Activated effector memory CD4-positive, alpha-beta T cell treated with Interleukin-2 at 50 U/mL for 16 hours (primary cell): Measurements from ENCODE around the gene MYO5B.

Experiments
- DNase-seq: peaks from one replicate; pipeline ENCODE4 v3.0.0-alpha.2; 2020

The MYO5B gene

GRCh38 chr18:50006470-50007046 lies 188.4 kb downstream of the MYO5B start:
- DNase-seq, result no peak

DNA sequence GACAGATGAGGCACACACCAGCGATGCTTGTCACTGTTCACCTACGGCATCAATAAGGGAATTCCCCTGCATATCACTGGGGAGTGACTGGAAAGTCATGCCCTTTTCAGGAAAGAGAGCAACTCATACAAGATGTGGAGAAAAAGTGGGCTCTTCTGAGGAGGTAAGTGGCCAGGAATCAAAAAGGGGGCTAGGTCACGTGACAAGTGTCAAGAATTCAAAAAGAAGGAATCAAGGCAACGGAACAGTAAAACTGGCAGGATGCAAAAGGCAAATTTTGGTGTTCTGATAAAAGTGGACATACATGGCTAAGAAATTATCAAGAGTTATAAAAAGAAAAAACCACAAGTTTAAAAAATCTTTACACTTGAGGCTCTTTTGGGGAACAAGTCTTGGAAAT lies 190.9 kb downstream of the MYO5B start:
- no peak for DNase-seq

DNA sequence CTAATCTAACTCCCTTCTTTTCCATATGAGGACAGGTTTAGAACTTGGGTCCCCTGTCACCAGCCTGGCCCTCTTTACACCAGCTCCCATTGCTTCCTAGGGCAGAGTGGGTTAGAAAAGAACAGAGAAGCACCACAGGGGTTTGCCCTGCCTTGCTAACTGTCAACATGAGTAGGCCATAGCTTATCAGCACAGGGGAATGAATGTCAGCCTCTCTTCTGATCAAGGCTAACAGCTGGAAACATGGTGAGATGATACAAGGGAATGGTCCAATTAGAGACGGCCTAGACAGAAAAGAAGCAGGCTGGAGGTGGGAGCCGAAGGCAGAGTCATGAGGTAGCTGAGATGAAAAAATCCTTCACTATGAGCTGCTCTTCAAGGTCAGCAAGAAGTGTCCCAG lies 192.2 kb downstream of the MYO5B start:
- no peak for DNase-seq

- no peak for DNase-seq
Observed at GRCh38 chr18:50000227-50000626, 194.7 kb downstream of the MYO5B start.

GRCh38 chr18:49999128-49999527 lies 195.8 kb downstream of the MYO5B start:
- no peak for DNase-seq

DNA sequence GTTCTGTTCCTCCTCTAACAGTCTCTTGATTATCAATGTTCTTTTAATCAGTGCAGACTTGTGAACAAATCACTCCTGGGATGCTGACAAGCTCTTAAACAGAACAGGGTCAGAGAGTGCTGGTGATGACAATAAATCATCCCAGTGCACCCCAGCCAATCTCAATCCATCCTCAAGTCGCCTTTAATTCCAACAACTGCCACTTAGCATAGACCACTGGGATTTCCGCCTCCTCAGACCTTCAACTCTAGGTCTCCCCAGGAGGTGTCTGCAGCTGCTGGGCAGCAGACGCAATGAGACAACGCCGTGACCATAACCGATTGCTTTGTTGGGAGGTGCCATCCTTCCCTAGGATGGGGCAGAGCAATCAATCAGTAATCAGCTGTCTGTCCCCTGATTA lies 197.4 kb downstream of the MYO5B start:
- no peak for DNase-seq

GRCh38 chr18:49994410-49994809 lies 200.5 kb downstream of the MYO5B start:
- DNase-seq, result no peak

GRCh38 chr18:49993299-49993698 lies 201.6 kb downstream of the MYO5B start:
- no peak for DNase-seq

GRCh38 chr18:49988733-49989132 lies 206.2 kb downstream of the MYO5B start:
- no peak for DNase-seq

- DNase-seq, result no peak
Observed at GRCh38 chr18:49988101-49988500, 206.8 kb downstream of the MYO5B start.

DNA sequence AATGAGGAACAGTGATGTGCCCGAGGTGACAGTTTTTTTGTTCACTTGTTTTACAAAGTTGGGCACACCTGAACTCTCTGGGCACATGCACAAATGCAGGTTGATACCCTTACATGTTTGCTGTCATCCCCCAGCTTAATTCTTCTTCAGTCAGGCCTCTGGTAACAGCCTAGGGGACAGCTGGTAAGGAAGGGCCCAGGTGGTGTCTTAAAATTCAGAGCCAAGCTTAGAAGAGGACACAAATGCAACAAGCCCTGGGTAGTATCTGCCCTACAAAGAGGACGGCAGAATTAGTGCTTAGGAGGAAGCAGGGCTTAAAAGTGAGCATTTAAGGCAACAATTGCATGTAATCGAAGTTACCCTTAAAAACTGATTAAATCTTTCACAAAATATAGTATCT lies 209.7 kb downstream of the MYO5B start:
- DNase-seq, result no peak

- DNase-seq, result no peak
Observed at GRCh38 chr18:49980896-49981295, 214.1 kb downstream of the MYO5B start.

DNA sequence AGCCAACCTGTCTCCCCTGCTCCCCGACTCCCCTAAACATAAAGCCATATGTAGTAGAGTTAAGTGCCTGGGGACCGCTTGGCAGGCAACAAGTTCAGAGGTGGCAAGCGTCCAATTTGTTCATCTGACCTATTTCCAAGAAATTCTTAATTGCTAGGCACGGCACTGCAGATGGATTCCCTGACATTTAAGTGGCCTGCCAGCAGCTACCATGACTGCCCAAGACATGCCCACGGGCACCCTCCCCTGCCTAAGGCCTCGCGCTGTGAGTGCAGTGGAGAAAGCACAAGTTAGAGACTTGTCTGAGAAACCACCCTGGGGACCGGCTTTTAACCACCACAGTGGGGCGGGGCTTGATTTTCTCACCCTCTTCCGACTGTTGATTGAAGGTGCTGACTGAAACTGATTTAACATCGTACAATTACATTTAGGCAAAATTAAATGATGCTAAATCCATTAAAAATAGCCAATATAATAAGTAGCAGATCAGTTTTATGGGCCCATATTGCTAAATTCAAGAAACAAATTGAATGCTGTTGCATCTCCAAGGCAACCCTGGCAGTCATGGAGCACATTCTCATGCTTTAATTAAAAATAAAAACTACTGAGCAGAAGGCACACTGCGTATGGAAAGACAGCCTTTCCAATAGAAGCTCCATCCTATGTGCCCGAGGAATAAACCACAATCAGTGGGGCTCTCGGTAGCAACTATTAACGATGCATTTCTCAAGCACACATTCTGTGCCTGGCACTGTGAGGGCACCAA lies 218.0 kb downstream of the MYO5B start:
- DNase-seq, result no peak

GRCh38 chr18:49976001-49976400 lies 218.9 kb downstream of the MYO5B start:
- no peak for DNase-seq

GRCh38 chr18:49974079-49974478 lies 220.9 kb downstream of the MYO5B start:
- DNase-seq, result no peak

- no peak for DNase-seq
Observed at GRCh38 chr18:49973592-49973991, 221.4 kb downstream of the MYO5B start.

DNA sequence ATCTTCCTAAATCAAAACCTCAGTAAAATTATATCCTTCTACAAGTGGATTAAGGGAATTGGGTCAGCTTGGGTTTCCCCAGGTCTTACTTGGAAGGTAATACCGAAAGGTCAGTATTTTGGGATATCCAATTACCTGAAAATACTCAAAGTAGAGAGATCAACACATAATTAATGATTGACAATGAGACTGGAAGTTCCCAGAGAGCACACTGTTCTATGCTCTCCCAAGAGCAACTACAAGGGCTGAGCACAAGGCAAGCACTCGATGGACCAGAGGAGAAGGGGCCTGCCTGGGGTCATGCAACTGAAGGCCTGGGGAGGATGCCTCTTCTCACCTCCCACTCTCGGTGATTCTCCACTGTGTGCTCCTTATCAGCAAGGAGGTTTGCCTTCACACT lies 222.4 kb downstream of the MYO5B start:
- DNase-seq, result no peak

GRCh38 chr18:49971462-49971861 lies 223.5 kb downstream of the MYO5B start:
- DNase-seq, result no peak

GRCh38 chr18:49970319-49970718 lies 224.6 kb downstream of the MYO5B start:
- DNase-seq, result no peak

GRCh38 chr18:49968644-49969309 lies 226.2 kb downstream of the MYO5B start:
- no peak for DNase-seq

- DNase-seq, result no peak
Observed at GRCh38 chr18:49967636-49968313, 227.2 kb downstream of the MYO5B start.

DNA sequence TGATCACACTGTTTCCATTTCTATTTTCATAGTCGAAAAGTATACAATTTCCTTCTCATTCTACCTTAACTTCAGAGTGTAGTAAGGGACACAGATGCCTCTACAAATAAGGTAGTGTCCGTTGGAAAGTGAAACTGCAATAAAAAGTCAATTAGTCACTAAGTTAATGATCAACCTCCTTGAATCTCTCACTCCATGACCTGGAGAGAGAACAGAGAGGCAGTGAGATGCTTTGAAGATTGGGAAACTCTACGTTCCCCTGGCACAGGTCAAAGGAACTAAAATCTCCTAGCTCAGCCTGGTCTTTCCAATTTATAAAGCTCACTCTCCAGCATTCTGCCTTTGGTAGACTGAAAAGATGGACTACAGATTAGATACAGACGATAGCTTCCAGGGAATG lies 227.8 kb downstream of the MYO5B start:
- DNase-seq, result no peak

GRCh38 chr18:49966090-49966489 lies 228.9 kb downstream of the MYO5B start:
- no peak for DNase-seq

DNA sequence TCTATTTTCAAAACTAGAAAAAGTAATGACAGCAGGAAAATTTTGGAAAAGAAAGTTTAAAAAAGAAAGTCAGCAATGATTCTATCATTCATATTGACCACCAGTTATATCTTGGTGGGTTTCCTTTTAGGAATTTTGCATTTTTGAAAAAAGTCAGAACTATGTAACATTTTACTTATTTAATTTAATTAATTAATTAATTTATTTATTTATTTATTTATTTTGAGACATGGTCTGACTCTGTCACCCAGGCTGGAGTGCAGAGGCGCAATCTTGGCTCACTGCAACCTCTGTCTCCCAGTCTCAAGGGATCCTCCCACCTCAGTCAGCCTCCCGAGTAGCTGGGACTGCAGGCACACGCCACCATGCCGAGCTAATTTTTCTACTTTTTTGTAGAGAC lies 231.7 kb downstream of the MYO5B start:
- no peak for DNase-seq
